NOMO-1 treated with DMSO at 0.1 percent for 48 hours (cell line): ENCODE results near the gene PEX1.
A peak's percentile ranks its signal among the peaks of the same experiment; 100 is the strongest.
"Not testable (repeated sequence)": the region's sequence is repeated elsewhere in the genome, so short reads cannot be mapped to it uniquely, and the experiment has no call there.

Experiments
- DNase-seq: peaks from one replicate; lab custom pipeline; 2025; ENCODE audit not compliant: unreplicated experiment; lab: John Stamatoyannopoulos, UW

The PEX1 gene

GRCh38 chr7:92528188-92528957 is at the start of gene PEX1, which contains the start of gene RBM48:
Gene PEX1 (minus strand): TSS chr7:92528520. CDS start chr7:92528435, 85 bp downstream.
Gene RBM48 (plus strand): TSS chr7:92528795. CDS start chr7:92528814, 19 bp downstream.
- DNase-seq = peak; percentile 100

- no peak for DNase-seq
These were observed 48.0 kb upstream of the PEX1 start for GRCh38 chr7:92576296-92576695.

GRCh38 chr7:92569137-92569536 is 40.8 kb upstream of the PEX1 start:
- peak; percentile 80 for DNase-seq

- DNase-seq = no peak
These were observed 39.1 kb upstream of the PEX1 start for GRCh38 chr7:92567460-92567859.

- DNase-seq = no peak
These were observed 35.0 kb upstream of the PEX1 start for GRCh38 chr7:92563345-92563744.

- no peak for DNase-seq
These were observed 32.3 kb upstream of the PEX1 start for GRCh38 chr7:92560602-92561001.

- no peak for DNase-seq
These were observed 29.6 kb upstream of the PEX1 start for GRCh38 chr7:92557808-92558362.

GRCh38 chr7:92557249-92557648 is 28.9 kb upstream of the PEX1 start:
- DNase-seq = no peak

- DNase-seq = no peak
These were observed 21.9 kb upstream of the PEX1 start for GRCh38 chr7:92550194-92550593.

- no peak for DNase-seq
These were observed 19.3 kb upstream of the PEX1 start for GRCh38 chr7:92547579-92547978.

- DNase-seq = no peak
These were observed 18.7 kb upstream of the PEX1 start for GRCh38 chr7:92546856-92547497.

- not testable (repeated sequence) for DNase-seq
These were observed 16.8 kb upstream of the PEX1 start for GRCh38 chr7:92545116-92545515.

- not testable (repeated sequence) for DNase-seq
These were observed 15.2 kb upstream of the PEX1 start for GRCh38 chr7:92543542-92543941.

- DNase-seq = no peak
These were observed 6.3 kb upstream of the PEX1 start for GRCh38 chr7:92534572-92534971.

GRCh38 chr7:92528958-92529264 is 591 bp upstream of the PEX1 start:
- DNase-seq = no peak

GRCh38 chr7:92527300-92528187 is 776 bp downstream of the PEX1 start:
- DNase-seq = peak; percentile 80

GRCh38 chr7:92523110-92523509 is 5.2 kb downstream of the PEX1 start:
- DNase-seq = no peak

GRCh38 chr7:92520024-92520423 is 8.3 kb downstream of the PEX1 start:
- peak; percentile 57 for DNase-seq

GRCh38 chr7:92517631-92518030 is 10.7 kb downstream of the PEX1 start:
- no peak for DNase-seq

- DNase-seq = no peak
These were observed 15.0 kb downstream of the PEX1 start for GRCh38 chr7:92513167-92513902.

GRCh38 chr7:92508946-92509345 is 19.4 kb downstream of the PEX1 start:
- no peak for DNase-seq
